ENCODE data around the gene FBXO17. TPM values are rescaled to one million over a fixed set of nuclear protein-coding genes. Genes with fewer than 3 reads are reported as not detected.

The FBXO17 gene
- total RNA-seq, 1 experiment from 2014 or later = 16.8 TPM

DNA sequence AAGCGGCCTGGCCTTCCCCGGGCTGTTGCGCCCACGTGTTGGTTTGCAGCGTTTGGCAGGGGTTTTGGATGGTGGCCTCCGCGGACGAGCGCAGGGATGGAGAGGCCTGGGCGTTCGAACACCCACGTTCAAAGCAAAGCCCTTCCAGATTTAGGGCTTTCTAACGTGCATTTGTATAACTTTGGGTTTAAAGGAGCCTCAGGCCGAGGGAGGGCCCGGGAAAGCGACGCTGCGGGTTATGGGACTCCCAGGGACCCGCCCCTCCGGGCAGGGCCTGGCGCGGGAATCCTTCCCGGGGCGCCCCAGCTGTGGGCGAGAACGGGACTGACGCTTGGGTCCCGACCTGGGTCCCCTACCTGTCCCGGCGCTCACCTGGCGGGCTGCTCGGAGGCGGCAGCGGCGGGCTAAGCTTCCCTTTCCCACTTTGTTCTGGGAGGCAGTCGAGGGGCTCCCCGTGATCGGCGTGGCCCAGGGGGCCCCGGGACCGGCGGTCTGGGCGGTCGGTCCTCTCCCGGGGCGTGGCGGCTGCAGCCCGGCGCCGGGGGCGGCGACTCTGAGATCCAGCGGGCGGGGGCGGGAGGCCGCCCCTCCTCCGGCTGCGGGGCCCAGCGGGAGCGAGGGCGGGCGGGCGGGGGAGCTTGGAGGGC lies at the start of gene FBXO17 (continued):
- TF ChIP-seq, protein P1, sequence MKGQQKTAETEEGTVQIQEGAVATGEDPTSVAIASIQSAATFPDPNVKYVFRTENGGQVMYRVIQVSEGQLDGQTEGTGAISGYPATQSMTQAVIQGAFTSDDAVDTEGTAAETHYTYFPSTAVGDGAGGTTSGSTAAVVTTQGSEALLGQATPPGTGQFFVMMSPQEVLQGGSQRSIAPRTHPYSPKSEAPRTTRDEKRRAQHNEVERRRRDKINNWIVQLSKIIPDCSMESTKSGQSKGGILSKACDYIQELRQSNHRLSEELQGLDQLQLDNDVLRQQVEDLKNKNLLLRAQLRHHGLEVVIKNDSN (CRISPR knock-in tag; IDR thresholded peaks at IDR 0.05) = peak; percentile 52; the same call in 1 of the 2 replicates
- TF ChIP-seq, protein P2, sequence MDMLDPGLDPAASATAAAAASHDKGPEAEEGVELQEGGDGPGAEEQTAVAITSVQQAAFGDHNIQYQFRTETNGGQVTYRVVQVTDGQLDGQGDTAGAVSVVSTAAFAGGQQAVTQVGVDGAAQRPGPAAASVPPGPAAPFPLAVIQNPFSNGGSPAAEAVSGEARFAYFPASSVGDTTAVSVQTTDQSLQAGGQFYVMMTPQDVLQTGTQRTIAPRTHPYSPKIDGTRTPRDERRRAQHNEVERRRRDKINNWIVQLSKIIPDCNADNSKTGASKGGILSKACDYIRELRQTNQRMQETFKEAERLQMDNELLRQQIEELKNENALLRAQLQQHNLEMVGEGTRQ (CRISPR knock-in tag; IDR thresholded peaks at IDR 0.05) = no peak
- TF ChIP-seq, protein P3, sequence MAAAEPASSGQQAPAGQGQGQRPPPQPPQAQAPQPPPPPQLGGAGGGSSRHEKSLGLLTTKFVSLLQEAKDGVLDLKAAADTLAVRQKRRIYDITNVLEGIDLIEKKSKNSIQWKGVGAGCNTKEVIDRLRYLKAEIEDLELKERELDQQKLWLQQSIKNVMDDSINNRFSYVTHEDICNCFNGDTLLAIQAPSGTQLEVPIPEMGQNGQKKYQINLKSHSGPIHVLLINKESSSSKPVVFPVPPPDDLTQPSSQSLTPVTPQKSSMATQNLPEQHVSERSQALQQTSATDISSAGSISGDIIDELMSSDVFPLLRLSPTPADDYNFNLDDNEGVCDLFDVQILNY (CRISPR knock-in tag; IDR thresholded peaks at IDR 0.05) = peak; percentile 3; the same call in 1 of the 2 replicates
- TF ChIP-seq ZNF423 (CRISPR knock-in tag; IDR thresholded peaks at IDR 0.05) (peak; percentile 72), ZBTB21 (CRISPR knock-in tag; IDR thresholded peaks at IDR 0.05; ENCODE audit: borderline replicate concordance) (no peak), ZNF396 (CRISPR knock-in tag; IDR thresholded peaks at IDR 0.05; ENCODE audit: borderline replicate concordance) (no peak)

DNA sequence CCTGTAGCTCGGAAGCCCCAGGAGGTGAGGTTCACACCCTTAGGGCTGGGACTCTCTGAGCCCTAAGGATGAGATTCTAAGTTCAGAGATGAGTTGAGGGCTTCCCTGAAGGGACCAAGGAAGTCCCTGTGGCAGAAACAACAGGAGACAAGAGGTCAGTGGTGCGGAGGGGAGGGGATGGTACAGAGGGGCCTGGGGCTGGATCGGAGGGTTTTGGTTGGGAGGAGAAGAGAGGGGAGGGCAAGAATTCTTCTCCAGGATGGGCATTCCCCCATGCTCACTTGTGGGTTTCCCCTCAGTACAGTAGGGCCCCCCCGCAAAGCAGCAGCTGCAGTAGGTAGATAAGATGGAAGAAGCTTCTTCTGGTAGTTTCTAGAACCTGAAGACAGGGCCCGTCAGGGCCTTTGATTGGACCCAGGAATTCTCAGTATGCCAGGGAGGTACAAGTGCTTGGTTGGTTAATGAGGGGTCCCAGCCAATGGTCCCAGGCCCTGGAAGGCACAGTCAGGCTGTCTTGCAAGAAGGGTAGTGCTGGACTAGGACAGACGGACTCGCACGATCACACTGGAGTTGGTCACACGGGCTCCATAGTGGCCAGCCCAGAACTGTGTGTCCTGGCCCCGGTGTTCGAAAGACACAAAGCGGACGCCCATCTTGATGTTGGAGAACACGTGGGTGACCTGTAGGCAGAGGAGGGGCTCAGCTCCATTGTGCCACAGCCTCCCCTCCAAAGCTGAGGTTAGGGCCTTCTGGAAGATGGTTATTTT lies 49.5 kb upstream of the FBXO17 start:
- ChIA-PET CTCF (no interaction called here), POLR2A (no interaction called here)
- DNase-seq (ENCODE audit: low spot score) = no peak
- no peak overlapping the region for H3K4me3 Mint-ChIP-seq
- no peaks in the 10 kb centered on the region for H3K4me1 Mint-ChIP-seq
- no peak overlapping the region for H3K27ac Mint-ChIP-seq
- peaks cover 13% of the 10 kb centered on the region for H3K9me3 Mint-ChIP-seq
- H3K27me3 Mint-ChIP-seq (ENCODE audit: low read depth) = no peaks in the 10 kb centered on the region
- H3K36me3 Mint-ChIP-seq = peaks cover 40% of the 10 kb centered on the region
- no peak for ATAC-seq
- TF ChIP-seq, protein P4, sequence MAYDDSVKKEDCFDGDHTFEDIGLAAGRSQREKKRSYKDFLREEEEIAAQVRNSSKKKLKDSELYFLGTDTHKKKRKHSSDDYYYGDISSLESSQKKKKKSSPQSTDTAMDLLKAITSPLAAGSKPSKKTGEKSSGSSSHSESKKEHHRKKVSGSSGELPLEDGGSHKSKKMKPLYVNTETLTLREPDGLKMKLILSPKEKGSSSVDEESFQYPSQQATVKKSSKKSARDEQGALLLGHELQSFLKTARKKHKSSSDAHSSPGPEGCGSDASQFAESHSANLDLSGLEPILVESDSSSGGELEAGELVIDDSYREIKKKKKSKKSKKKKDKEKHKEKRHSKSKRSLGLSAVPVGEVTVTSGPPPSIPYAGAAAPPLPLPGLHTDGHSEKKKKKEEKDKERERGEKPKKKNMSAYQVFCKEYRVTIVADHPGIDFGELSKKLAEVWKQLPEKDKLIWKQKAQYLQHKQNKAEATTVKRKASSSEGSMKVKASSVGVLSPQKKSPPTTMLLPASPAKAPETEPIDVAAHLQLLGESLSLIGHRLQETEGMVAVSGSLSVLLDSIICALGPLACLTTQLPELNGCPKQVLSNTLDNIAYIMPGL (CRISPR knock-in tag; IDR thresholded peaks at IDR 0.05) = no peak
- no peak for TF ChIP-seq TEAD1 (CRISPR knock-in tag; IDR thresholded peaks at IDR 0.05)
- TF ChIP-seq ZNF232 (CRISPR knock-in tag; IDR thresholded peaks at IDR 0.05) = no peak
- TF ChIP-seq, protein P2 (CRISPR knock-in tag; IDR thresholded peaks at IDR 0.05) = no peak
- TF ChIP-seq ZNF138 (CRISPR knock-in tag; conservative IDR thresholded peaks at IDR 0.05) = no peak
- TF ChIP-seq, protein P5, sequence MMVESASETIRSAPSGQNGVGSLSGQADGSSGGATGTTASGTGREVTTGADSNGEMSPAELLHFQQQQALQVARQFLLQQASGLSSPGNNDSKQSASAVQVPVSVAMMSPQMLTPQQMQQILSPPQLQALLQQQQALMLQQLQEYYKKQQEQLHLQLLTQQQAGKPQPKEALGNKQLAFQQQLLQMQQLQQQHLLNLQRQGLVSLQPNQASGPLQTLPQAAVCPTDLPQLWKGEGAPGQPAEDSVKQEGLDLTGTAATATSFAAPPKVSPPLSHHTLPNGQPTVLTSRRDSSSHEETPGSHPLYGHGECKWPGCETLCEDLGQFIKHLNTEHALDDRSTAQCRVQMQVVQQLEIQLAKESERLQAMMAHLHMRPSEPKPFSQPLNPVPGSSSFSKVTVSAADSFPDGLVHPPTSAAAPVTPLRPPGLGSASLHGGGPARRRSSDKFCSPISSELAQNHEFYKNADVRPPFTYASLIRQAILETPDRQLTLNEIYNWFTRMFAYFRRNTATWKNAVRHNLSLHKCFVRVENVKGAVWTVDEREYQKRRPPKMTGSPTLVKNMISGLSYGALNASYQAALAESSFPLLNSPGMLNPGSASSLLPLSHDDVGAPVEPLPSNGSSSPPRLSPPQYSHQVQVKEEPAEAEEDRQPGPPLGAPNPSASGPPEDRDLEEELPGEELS (CRISPR knock-in tag; IDR thresholded peaks at IDR 0.05) = no peak
- TF ChIP-seq, protein P6, sequence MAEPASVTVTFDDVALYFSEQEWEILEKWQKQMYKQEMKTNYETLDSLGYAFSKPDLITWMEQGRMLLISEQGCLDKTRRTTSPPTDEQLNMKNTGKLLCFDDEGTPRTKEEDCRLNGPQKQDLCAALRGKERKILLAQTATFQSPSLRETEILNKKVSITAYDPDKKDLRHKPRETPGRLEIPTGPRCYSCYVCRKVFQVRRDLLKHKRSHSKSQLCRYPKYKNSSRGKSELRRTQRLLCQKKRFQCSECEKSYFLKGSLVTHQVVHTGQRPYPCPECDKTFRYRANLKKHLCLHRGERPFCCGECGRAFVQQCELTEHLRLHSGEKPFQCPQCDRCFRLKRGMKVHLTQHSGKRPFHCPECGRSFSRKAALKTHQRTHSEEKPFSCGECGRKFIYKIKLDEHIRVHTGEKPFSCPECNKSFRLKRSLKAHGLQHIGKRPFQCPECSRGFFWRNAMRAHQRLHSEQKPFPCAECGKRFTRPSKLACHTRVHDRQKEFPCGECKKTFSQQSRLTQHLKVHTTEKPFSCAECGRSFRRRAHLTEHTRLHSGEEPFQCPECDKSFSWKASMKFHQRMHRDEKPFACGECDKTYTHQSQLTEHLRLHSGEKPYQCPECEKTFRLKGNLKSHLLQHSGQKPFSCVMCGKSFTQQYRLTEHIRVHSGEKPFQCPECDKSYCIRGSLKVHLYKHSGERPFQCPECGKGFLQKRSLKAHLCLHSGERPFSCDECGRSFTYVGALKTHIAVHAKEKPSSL (CRISPR knock-in tag; conservative IDR thresholded peaks at IDR 0.05) = no peak
- TF ChIP-seq, protein P7, sequence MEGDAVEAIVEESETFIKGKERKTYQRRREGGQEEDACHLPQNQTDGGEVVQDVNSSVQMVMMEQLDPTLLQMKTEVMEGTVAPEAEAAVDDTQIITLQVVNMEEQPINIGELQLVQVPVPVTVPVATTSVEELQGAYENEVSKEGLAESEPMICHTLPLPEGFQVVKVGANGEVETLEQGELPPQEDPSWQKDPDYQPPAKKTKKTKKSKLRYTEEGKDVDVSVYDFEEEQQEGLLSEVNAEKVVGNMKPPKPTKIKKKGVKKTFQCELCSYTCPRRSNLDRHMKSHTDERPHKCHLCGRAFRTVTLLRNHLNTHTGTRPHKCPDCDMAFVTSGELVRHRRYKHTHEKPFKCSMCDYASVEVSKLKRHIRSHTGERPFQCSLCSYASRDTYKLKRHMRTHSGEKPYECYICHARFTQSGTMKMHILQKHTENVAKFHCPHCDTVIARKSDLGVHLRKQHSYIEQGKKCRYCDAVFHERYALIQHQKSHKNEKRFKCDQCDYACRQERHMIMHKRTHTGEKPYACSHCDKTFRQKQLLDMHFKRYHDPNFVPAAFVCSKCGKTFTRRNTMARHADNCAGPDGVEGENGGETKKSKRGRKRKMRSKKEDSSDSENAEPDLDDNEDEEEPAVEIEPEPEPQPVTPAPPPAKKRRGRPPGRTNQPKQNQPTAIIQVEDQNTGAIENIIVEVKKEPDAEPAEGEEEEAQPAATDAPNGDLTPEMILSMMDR (IDR thresholded peaks at IDR 0.05) = no peak
- no peak for TF ChIP-seq FOXP1 (CRISPR knock-in tag; IDR thresholded peaks at IDR 0.05; ENCODE audit: borderline replicate concordance)
- TF ChIP-seq, protein P8, sequence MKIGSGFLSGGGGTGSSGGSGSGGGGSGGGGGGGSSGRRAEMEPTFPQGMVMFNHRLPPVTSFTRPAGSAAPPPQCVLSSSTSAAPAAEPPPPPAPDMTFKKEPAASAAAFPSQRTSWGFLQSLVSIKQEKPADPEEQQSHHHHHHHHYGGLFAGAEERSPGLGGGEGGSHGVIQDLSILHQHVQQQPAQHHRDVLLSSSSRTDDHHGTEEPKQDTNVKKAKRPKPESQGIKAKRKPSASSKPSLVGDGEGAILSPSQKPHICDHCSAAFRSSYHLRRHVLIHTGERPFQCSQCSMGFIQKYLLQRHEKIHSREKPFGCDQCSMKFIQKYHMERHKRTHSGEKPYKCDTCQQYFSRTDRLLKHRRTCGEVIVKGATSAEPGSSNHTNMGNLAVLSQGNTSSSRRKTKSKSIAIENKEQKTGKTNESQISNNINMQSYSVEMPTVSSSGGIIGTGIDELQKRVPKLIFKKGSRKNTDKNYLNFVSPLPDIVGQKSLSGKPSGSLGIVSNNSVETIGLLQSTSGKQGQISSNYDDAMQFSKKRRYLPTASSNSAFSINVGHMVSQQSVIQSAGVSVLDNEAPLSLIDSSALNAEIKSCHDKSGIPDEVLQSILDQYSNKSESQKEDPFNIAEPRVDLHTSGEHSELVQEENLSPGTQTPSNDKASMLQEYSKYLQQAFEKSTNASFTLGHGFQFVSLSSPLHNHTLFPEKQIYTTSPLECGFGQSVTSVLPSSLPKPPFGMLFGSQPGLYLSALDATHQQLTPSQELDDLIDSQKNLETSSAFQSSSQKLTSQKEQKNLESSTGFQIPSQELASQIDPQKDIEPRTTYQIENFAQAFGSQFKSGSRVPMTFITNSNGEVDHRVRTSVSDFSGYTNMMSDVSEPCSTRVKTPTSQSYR (CRISPR knock-in tag; IDR thresholded peaks at IDR 0.05) = no peak
- no peak for TF ChIP-seq RORB (CRISPR knock-in tag; IDR thresholded peaks at IDR 0.05)

All from WTC11 (cell line).